Adrenal gland (tissue), 5 donors: ENCODE results near the gene RXFP4.

Experiments
- CTCF ChIP-seq, 6 experiments: fragments of 450-650 bp in 4 of 6; fragments of 200-600 bp in 2 of 6; sonication (generic) in 1 of 6; IDR thresholded peaks; 1 replicate in 5 of 6; 2 replicates in 1 of 6; pipeline versions ENCODE4 v1.5.1 to v1.8.0; 2016 to 2021; ENCODE audit warnings: antibody characterized with exemption in 6 of 6, mild to moderate bottlenecking in 2 of 6, moderate library complexity in 1 of 6
- POLR2A ChIP-seq, 2 donors: fragments of 450-650 bp; IDR thresholded peaks; one replicate each; pipeline ENCODE4 v1.6.1; 2017; ENCODE audit warnings: antibody characterized with exemption in 2 of 2, mild to moderate bottlenecking in 2 of 2, moderate library complexity in 1 of 2
- donor health status: DM: no; HTN: no; CAD: no.

- TF ChIP-seq CTCF (IDR thresholded peaks at IDR 0.05) (no peak), POLR2A (IDR thresholded peaks at IDR 0.05) (no peak)
These were observed 40.7 kb downstream of the RXFP4 start for GRCh38 chr1:155982106-155982505.
